Measurements from ENCODE around the gene CEP63.
"Not testable (repeated sequence)": the region's sequence is repeated elsewhere in the genome, so short reads cannot be mapped to it uniquely, and the experiment has no call there.

CEP63 gene

DNA sequence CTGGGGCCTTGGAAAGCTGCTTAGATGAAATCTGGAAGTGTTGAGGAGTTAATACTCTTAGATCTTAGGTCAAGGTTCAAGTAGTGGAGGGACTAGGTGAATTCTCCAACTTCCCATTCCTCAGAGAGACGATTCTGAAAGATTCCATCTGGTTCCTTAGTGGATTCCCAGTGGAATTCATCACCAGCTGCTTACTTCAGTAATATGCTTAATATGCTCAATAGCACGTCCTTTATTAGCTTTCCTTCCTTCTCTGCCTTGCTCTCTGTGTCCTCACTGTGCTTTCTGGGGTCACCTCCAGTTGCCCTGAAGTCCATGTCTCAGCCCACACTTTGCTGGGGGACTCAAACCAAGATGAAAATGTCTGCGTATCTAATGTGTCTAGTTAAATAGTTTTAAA, 31.0 kb downstream of the CEP63 start:
- DNase-seq (ENCODE audit: low read depth): no peak

DNA sequence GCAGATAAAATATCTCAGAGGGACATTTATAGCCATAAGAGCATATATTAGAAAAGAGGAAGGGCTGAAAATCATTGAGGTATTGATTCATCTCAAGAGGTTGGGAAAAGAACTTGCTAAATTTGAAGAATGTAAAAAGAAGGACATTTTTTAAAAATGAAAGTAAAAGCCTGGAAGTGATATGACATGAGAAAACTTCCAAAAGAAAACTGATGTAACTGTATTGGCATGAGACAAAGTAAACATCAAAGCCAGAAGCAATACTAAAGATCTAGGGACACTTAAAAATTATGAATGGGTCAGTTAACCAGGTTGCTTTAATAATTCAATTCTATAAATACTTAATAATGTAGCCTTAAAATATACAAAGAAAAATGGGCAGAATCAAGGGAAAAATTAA, 31.9 kb downstream of the CEP63 start:
- no peak for DNase-seq (ENCODE audit: low read depth)

DNA sequence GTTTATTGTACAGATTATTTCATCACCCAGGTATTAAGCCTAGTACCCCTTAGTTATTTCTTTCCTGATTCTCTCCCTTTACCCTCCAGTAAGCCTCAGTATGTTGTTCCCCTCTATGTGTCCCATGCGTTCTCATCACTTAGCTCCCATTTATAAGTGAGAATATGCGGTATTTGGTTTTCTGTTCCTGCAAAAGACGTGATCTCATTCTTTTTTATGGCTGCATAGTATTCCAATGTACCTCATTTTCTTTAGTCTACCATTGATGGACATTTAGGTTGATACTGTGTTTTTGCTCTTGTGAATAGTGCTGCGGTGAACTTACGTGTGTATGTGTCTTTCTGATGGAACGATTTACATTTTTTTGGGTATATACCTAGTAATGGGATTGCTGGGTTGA, 36.7 kb downstream of the CEP63 start:
- DNase-seq (ENCODE audit: low read depth): no peak

DNA sequence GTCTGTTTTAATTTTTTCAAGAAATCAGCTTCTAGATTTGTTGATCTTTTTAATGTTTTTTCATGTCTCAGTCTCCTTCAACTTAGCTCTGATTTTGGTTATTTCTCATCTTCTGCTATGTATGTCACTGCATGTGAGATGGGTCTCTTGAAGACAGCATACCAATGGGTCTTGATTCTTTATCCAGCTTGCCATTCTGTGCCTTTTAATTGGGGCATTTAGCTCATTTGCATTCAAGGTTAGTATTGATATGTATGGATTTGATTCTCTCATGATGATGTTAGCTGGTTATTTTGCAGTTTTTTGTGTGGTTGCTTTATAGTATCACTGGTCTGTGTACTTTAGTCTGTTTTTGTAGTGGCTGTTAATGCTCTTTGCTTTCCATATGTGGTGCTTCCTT, 39.4 kb downstream of the CEP63 start:
- no peak for DNase-seq (ENCODE audit: low read depth)

DNA sequence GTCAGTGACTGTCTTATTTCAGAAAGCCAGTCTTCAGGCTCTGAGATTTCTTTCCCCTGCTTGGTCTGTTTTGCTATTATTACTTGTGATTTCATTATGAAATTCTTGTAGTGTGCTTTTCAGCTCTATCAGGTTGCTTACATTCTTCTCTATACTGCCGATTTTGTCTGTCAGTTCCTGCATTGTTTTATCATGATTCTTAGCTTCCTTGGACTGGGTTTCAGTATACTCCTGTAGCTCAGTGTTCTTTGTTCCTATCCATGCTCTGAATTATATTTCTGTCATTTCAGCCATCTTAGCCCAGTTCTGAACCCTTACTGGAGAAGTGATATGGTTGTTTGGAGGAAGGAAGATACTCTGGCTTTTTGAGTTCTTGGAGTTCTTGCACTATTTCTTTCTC, 40.5 kb downstream of the CEP63 start:
- no peak for DNase-seq (ENCODE audit: low read depth)

DNA sequence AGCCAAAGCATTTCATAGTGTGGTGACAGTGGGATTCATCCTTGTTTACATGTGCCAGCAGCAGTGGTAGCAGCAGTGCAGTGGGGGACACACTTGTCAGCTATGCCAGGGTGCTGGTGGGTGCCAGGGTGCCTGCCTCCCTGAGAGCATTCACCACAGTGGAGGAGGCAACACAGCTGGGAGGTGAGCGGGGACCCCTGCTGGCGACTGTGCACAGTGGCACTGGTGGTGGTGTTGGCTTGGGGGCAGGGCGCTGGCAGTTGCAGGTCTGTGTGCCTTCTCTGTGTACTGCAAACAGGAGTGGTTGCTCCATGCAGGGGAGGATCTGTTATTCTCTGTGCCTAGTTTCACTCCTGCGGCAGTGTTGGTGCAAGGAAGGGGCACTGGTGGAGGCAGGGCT, 41.2 kb downstream of the CEP63 start:
- no peak for DNase-seq (ENCODE audit: low read depth)

DNA sequence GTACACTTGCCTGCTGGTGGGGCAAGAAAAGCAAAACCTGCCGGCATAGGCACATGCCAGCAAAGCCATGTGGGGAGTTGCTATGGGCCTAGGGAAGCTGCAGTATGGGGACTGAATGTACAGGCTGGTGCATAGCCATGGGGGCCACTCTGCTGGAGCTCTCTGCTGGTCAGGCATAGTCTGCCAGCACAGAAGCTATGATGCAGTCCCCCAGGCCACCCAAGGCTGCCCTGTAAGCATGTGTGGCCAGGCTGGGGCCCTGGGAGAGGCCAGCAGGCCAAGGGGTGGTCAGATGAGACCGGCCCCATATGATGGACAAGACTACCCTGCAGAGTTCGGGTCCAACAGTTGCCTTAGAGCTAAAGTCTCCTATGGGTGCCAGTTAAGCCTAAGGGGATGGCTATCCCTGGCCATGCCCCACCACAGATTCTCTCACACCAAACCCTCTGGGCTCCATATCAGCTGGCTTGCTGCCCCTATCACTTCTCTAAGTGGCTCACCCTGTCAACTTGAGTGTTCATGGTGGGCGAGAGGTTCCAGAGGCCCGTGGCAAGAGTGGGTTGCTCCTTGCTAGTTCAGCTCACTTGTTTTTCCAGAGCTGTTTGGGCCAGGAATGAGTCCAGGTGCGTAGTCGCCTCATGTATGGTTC, 41.8 kb downstream of the CEP63 start:
- DNase-seq (ENCODE audit: low read depth): no peak

DNA sequence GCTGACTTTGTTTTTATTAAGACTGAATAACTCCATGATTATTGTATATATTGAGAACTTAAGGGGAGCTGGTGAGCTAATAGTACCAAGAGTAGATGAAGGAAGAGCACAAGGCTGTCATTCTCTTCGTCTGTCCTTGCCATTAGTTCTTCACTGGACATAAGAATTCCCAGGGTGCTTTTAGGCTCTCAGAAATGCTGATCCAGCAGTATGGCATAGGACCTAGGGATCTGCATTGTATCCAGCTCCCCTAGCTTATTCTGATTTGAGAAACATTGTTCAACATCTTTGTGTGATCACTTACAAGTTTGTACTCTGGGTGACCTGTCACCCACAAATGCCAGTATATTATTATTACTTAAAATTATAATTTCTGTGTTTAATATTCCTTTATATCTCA, 47.6 kb downstream of the CEP63 start:
- no peak for DNase-seq (ENCODE audit: low read depth)

DNA sequence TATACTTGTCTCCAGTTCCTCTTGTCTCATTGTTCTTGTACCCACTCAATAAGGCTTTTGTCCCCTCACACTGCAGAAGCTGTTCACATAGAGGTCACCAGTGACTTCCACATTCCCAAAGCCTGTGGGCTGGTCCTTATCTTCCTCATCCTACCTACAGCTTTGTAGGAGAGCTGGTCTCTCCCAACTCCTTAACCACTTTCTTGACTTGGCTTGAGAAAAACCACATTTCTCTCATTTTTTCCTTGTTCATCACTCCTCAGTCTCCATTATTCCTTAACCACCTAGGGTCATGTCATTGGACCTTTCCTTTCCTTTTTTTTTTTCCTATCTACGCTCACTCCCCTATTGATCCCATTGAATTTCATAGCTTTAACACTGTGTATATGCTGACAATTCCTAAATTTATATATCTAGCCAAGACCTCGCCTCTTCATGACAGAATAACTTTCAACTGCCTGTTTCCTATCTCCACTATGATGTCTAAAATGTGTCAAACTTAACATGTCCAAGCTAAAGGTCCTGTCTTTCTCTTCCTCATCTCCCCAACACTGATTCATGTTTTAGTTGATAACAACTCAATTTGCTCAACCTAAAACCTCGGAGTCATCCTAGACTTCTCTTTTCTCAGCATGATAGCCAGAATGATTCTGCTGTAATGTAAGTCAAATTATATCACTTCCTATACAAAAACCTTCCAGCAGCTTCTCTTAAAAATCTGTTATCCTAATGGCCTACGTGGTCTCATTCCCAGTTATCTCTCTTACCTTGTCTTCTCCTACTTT, 49.5 kb downstream of the CEP63 start:
- no peak for DNase-seq (ENCODE audit: low read depth)

DNA sequence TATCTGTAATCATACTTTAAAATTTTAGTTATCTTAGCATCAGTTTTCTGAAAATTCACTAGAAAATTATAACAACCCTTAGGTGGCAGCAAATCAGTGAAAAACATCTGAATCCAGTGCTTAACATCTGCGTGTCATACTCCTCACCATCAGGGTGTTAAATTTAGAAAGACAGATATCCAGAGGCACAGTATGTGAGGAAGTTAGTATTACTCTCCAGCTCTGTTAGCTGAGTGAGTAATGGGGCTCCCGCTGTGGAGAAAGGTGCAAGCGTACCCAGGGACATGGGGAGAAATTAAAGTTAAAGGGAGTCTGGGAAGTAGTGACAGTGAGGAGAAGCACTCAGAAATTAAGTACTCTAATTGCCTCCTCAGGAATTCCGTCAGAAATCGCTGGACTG, 50.9 kb downstream of the CEP63 start:
- DNase-seq (ENCODE audit: low read depth): no peak

DNA sequence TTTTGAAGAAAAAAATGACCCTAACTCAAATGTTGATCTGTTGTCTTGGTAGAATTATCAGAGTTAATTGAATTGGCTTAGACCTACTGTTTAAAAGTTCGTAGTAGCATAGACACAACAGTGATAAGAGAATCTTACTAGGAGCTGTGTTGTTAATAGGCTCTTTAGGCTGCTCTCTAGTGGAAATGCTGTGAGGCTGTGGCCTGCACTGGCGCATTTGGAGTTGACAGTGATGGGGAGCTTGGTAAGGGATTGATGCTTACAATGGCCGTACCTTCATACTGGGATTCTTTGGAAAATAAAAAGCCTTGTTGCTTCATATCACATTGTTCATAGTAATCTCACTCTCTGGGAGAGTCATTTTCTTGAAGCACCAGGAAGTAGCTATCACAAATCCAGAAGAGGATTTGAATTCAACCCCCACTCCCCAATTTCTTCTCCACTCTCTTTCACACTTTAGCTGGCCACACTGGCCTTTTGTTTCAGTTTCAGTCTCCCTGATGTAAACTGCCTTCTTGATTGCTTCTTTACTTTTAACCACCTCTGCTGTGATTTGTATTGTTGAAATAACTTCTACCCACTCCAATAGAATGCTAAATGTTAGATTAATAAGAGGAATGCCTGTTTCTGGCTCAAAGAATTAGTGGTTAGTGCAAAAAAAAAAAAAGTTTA, 56.6 kb downstream of the CEP63 start:
- DNase-seq (ENCODE audit: low read depth): no peak

DNA sequence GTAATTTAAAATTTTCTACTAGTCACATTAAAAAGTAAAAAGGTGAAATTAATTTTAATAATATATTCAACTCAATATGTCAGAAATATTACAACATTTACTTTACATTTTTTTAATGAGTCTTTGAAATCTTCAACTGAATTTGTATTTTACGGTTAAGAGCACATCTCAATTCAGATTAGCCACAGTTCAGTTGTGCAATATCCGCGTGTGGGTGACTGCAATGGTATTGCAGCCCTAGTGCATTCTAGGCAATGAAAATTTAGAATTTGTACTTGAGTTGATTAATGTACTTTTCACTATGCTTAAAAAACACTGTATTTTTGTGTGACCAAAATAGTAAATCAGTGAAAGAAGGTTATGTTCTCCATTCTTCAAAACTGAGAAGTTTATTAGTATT, 57.3 kb downstream of the CEP63 start:
- DNase-seq (ENCODE audit: low read depth): no peak

DNA sequence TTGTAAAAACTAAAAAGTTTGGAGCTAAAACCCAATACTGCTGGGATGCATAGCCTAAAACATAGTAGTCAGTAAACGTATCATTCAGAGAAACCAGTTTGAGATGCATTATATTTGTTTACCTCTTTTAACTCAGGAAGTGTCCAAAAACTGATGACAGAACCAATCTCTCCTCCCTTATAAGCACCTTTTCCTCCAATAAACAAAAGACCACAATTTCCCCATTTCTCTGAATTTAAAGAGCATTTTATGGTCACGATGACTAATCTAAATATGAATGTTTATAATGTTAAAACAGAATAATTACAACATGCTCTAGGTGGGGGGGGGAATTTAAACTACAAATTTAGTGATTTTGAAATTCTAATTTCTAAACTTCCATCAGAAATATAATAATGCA, 58.5 kb downstream of the CEP63 start:
- DNase-seq (ENCODE audit: low read depth): no peak

DNA sequence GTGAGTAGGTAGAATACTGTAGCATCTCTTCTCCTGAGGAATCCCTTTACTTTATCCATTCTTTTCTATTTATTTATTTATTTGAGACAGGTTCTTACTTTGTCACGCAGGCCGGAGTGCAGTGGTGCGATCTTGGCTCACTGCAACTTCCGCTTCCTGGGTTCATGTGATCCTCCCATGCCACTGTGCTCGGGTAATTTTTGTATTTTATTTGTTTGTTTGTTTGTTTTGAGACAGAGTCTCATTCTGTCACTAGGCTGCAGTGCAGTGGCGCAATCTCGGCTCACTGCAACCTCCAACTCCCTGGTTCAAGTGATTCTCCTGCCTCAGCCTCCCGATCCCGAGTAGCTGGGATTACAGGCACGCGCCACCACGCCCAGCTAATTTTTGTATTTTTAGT, 58.9 kb downstream of the CEP63 start:
- not testable (repeated sequence) for DNase-seq (ENCODE audit: low read depth)

DNA sequence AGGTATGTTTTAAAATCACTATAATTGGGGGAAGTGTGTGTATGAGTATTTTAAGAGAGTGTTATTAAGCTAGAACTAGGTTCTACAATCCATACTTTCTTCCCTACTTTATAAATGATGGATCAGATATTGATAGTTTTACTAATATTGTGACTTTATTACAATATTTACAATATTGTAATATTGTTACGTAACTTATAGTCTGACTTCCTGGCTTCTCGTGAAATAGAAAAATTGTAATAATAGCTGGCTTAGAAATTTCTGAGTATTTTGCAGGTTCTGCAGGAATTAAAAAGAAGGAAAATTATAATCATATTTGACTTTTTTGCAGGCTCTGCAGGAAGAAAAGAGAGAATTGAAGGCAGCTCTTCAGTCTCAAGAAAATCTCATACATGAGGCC, 60.0 kb downstream of the CEP63 start:
- no peak for DNase-seq (ENCODE audit: low read depth)

DNA sequence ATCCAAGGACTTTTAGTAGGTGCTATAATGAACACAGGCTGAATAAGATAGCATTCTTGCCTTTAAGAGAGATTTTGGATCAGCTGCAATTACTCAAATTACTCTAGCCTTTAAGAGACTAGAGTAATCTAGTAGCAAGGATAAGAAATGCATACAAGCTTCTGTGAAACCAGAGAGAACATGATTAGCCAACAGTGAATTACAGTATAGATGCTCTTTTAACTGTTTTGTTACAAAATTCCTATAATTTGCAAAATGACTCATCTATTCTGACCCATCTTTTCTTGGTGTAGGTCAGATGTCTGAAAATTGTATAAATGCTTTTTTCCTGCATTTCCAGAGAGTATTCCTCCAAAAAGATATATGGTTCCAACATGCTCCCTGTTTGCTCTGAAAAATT, 66.9 kb downstream of the CEP63 start:
- no peak for DNase-seq (ENCODE audit: low read depth)

DNA sequence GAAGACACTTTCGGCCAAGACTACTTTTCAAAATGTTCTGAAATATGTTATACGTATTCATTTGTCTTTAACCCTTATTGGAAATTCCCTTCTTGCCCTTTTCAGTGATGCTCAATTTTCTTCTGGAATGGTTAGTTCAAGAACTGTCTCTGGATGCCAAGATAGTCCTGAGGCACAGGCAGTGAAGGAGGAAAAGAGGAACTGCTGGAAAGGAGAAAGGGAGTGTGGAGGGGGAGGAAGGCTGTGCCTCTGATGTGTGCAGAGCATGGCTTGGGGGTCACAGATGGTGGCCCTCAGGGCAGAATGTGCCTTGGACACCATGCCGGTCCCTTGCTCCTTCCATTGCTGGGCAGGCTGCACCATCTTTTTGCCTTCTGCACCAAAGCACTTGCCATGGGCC, 73.7 kb downstream of the CEP63 start:
- no peak for DNase-seq (ENCODE audit: low read depth)

DNA sequence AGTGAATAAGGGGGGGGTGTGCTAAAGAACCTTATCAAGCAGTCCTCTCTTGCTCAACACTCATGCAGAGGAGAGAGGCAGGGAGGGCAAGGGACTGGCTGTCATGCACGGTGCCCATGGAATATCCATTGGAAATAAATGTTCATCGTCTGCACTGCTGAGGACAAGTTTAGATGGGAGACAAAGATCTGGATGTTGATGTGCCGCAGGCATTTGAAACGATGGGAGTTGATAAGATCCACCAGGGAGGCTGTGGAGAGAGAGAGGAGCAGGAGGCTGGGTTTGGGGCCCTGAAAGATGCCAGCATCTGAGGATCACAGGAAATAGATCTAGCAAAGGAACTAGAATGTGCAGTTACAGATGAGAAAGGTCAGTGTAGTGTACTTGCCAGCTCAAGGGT, 76.2 kb downstream of the CEP63 start:
- no peak for DNase-seq (ENCODE audit: low read depth)

DNA sequence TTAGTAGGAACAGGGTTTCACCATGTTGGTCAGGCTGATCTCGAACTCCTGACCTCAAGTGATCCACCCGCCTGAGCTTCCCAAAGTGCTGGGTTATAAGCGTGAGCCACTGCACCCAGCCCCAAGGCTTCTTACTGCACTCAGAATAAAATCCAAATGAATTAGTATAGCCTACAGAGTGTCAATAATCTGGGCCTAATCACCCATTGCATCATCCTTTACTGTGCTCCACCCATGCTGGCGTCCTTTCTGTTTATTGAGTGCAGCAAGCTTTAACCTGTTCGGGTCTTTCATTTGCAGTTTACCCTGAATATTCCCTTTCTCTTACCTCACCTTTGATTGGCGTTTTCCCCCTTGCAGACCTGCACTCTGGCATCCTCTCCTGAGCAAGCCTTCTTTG, 77.7 kb downstream of the CEP63 start:
- DNase-seq (ENCODE audit: low read depth): no peak

DNA sequence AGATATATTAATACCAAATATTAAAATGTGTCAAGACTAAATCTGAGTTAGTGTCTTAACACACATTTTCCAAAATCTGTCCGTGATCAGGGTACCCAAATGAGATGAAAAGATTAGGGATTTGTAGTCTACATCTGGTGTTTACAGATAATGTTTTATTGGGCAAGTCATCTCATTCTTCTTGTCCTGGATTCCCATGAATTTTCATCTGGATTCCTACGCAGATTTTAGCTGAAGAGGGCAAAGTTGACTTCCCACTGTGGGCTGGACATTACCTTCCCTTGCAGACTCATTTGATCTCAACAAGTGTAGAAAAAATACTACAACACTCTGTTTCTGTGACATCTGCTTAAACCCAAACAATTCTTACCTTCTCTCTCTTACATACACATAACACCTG, 79.1 kb downstream of the CEP63 start:
- DNase-seq (ENCODE audit: low read depth): no peak

DNA sequence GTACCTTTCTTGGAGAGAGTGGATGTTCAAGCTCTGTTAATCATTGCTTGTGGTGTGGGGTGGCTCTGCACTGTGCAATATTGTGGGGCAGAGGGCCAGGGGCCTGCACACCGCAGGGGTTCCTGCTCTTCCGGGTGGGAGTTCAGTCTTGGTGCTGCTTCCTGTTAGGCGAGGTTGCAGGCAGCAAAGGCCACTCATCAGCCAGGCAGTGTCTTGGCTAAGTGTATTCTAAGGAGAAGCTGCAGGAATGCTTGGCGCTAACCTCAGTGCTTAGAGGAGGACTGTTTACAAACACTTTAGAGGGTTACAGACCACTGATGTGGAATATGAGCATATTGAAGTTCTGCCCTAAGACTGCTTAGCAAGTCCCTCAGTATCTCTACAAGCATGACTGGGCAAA, 81.7 kb downstream of the CEP63 start:
- no peak for DNase-seq (ENCODE audit: low read depth)

DNA sequence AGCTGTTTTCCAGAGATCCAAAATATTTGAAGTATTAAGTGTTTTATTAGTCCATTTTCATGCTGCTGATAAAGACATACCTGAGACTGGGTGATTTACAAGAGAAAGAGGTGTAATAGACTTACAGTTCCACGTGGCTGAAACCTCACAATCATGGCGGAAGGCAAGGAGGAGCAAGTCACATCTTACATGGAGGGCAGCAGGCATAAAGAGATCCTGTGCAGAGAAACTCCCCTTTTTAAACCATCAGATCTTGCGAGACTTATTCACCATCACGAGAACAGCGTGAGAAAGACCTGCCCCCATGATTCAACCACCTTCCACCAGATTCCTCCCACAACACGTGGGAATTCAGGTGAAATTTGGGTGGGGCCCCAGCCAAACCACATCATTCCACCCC, 82.9 kb downstream of the CEP63 start:
- no peak for DNase-seq (ENCODE audit: low read depth)

DNA sequence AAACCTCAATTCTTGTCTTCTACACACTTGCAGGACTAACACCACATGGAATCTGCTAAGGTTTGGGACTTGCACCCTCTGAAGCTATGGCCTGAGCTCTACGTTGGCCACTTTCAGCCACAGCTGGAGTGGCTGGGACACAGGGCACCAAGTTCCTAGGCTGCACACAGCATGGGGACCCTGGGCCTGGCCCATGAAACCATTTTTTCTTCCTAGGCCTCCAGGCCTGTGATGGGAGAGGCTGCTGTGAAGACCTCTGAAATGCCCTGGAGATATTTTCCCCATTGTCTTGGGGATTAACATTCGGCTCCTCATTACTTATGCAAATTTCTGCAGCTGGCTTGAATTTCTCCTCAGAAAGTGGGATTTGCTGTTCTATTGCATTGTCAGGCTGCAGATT, 84.0 kb downstream of the CEP63 start:
- not testable (repeated sequence) for DNase-seq (ENCODE audit: low read depth)

DNA sequence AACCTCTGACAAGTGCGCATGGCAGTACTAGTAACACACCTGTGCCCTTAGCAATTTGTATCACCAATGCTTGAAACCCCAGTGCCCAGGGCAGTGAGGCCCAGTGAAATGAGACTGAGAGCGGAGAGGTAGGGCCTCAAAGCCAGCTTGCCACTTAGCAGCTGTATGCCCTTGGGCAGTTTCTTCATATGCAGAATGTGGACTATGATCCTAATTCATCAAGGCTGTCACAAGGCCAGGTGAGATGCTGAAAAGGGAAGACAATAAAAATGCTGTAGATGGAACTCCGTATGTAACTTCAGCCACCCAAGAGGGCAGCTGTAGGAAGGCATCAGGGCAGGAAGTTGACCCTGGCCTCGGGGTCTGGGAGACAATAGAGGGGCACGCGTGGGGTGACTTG, 90.6 kb downstream of the CEP63 start:
- DNase-seq (ENCODE audit: low read depth): no peak
